Germinal center (tissue), 1 donor: Measurements from ENCODE around the gene MDN1.
"Not testable (repeated sequence)": the region's sequence is repeated elsewhere in the genome, so short reads cannot be mapped to it uniquely, and the experiment has no call there.

Experiments
- DNase-seq: peaks from one replicate; pipeline ENCODE4 v3.0.0; 2012; ENCODE audit warnings: mixed read lengths, low spot score

Gene MDN1

DNA sequence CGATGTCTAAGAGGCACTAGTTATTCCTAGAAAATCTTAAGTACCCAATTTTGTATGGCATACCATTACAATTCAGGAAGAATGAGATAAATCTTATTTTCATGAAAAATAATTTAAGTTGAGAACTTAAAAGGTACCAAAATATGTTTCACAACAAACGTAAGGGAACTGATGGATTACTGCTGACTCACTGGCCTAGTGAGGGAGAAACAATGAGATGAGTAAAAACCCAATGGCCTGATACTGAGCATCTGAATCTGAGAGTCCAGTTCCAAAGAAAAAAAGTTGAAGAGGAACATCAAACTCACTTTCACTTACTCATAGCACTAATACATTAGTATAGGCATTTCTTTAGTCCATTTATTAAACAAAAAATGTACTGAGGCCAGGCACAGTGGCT is 56.0 kb downstream of the MDN1 start:
- no peak for DNase-seq

DNA sequence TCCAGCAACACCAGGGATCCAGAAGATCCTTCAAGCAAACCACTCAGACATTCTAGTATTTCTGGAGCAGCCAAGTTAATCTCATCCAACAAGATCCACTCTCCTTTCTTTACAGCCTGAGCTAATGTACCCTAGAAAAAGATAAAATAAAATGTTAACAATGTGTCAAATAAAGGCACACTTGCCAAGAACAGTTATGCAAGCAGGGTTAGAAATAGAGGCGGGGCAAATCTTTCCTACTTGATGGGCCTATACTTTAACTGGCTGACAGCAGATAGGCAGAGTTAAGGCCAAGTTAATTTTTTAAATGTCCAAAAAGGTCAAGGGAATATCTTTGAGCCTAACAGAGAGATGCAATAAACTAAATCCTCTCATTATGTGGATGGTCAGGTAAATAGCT is 60.8 kb downstream of the MDN1 start:
- no peak for DNase-seq

DNA sequence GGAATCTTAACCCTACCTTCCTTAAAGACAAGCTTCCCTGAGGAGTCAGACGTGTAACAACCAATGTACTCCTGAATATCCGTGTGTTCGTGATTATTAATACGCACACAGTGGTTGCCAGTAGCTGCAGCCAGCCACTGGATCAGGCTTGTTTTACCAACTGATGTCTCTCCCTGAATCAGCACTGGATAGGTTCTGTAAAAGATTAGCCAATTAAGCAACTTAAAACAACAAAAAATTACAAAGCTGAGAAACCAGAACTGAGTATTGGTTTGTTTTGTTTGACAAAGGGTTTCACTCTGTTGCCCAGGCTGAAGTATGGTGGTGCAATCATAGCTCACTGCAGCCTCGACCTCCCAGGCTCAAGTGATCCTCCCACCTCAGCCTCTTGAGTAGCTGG is 69.3 kb downstream of the MDN1 start:
- no peak for DNase-seq

DNA sequence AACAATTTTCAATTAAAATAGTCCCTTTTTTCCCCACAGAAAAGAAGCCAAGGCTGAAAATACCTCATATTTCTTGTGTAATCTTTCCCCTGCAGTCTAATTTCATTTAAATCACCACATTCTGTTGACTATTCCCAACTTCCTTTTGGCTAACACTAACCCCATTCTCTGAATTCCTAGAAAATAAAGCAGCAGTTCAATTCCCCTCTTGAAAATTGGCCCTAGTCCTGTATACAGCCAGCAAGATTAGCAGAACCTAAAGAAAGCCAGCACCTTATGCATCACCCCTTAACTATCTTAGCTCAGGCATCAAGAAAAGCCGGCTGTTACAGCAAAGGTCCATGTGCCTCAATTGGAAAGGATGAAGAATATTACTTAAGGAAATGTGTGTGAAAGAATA is 69.7 kb downstream of the MDN1 start:
- DNase-seq, result no peak

DNA sequence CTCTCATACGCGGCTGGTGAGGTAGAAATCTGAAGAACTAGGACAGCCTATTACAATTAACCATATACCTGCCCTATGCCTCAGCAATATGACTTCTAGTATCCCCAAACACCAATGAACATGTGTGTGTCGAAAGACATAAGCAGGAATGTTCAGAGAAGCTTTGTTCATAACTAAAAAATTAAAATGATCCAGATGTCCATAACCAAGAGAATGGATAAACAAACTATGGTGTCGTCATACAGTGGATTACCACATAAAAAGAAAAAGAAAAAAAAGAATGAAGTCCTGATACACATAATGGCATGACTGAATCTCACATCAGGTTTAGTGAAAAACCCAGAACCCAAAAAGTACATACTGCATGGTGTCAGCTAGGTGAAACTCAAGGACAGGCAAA is 73.9 kb downstream of the MDN1 start:
- no peak for DNase-seq

DNA sequence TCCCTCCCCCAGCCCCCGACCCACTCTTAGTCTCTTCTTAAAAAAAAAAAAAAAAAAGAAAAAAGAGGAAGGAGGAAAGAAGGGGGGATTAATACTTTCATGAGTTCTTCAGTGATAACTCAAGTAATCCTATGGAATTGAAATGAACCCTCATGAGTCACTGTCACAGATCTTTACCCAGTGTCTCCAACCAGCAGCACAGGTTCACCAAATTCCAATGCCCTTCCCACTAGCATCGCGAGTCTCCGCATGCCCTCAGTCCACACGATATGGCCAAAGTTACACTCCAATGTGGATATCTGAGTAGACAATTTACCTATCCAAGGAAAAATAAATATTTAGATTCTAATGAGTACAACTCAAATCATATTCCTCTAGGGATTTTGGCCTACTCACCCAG is 74.5 kb downstream of the MDN1 start:
- no peak for DNase-seq

DNA sequence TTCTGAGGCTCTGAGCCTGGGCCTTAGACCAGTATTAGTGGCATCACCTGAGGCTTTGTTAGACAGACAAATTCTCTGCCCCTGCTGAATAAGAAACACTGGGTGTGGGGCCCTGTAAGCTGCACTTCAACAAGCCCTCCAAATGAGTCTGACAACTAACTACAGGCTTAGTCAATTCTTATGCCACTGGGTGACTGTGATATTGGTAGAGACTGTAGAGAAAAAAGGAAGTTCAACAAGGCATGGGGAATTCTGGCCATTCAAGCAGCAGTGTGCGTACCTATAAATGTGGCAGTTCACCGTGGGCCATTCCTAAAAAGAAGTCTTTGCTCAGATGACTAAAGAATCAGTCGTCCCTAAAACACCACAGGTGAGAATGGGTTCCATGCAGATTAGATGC is 82.7 kb downstream of the MDN1 start:
- no peak for DNase-seq

DNA sequence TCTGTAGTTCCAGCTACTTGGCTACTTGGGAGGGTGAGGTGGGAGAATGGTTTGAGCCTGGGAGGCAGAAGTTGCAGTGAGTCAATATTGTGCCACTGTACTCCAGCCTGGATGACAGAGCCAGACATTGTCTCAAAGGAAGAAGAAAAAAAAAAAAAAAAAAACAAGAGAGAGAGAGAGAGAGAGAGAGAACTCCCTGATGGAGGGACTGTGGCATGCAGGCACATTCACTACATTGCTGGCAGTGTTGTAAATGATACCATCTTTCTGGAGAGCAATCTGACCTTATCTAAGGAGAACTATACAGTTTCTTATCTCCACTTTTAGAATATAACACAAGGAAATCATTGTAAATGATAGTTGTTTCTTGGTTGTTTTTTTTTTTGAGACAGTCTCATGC is 85.1 kb downstream of the MDN1 start:
- no peak for DNase-seq

DNA sequence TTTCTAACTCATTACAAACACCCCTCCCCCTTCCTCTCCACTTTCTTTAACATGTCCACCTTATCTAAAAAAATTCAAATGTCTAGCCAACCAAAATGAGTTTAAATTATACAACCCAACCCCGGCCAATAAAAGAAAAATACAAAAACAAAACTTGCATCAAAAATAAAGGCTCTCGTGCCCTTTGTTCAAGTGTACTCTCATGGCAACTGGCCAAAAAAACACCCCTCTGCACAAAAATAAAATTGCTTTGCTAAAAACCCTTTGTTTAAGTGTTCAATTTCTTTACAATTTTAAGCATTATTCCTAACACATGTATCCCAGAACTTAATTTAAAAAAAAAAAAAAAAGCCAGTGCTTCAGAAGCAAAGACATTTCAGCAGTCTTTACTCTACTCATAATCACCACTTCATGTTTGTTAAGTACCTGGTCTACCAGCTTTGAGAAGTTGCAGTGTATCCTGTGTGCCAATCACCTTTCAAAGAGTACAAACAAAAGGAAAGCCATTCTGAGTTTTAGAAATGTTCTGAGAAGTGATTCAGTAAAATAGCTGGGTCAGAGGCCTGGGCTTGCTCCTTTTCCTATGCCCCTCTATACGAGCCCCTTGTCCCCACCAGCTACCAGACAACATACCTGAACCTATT is 87.5 kb downstream of the MDN1 start:
- DNase-seq, result no peak

DNA sequence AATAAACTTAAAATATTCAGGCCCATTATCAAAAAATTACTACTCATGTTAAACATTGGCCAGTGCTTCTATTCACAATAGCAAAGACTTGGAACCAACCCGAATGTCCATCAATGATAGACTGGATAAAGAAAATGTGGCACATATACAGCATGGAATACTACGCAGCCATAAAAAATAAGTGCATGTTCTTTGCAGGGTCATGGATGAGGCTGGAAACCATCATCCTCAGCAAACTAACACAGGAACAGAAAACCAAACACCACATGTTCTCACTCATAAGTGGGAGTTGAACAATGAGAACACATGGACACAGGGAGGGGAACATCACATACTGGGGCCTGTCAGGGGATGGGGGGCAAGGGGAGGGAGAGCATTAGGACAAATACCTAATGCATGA is 88.3 kb downstream of the MDN1 start:
- DNase-seq, result not testable (repeated sequence)

DNA sequence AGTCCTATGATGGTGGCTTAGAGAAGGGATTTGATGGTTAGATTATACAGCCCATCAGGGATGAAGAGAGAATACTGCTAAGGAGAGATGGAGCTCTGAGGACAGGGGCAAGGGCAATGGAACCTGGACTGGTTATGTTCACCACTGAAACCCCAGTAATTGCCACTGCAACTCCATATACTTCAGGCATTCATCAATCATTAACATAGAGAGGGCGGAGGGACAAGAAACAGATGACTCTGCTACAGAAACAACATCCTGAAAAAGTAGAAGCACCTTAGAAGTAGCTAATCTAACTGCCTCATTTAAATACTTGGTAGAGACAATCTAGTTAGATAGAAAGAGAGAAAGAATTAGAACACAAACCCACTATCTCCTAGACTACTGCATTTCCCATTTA is 89.8 kb downstream of the MDN1 start:
- DNase-seq, result no peak

DNA sequence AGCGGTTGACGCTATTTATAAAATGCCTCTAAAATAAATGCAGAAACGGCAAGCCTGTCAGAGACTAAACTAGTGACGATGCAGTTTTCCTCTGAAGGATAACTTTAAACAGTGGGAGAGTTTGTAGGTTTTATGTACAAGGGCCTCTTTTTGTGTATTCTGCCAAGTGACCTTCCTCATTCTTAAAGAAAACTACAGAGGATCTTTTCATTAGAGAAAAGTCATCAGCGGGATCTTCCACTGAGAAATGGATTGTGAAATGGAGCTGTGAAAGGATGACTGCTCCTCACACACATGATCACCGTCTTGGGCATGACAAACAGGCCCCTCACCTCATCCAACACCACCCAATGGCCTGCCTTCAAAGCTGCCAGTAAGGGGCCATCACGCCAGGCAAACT is 92.1 kb downstream of the MDN1 start:
- DNase-seq, result no peak

DNA sequence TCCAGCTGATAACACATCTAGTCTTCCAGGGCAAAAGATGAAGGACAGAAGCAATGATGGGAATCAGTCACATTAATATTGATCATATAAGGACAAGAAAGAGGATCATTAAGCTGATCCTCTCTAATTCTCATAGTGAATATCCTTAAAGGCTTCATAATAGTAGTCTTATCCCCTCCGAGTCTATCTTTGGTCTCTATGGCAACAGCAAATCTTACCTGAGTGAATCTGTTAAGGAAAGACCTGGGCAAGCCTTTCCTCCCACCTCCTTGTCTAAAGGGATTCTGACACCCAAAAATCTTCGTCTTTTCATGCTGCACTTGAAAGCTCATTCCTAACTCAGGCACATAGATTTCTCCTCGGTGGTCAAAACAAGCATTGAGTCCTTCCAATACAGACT is 94.6 kb downstream of the MDN1 start:
- no peak for DNase-seq

DNA sequence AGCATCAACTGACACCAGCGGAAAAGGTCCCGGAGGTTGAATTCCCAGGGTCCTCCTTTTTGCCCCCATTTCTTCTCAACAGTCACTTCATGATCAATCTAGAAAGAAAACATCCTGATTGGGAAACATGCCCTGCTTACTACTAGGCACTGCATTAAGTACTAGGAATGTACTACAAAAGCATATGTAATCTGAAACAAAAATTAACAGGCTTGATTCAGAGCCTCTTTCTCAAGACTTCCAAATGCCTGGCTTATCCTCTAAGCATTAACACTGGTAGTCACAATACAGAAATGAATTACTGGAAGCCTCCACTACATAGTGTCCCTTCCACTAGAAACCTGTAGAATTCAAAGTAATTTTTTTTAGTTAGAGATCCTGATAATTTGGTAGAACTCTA is 96.5 kb downstream of the MDN1 start:
- DNase-seq, result no peak

DNA sequence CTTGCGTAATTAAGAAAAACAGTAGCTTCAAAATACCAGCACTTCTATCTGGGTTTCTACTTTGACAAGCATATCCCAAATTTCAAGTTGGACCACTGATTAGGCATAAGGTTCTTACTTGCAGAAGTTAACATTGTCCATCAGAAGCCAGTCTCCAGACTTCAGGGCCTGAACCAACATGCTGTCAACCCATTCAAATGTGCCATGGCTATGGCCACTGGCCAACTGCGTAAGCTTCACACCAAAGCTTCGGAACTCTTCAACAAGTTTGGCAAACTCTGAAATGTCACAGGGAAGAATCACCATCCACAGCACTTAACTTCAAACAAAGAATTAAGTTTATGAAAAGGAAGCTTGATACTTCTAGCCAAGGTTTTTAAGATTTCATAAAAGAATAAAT is 103.1 kb downstream of the MDN1 start:
- DNase-seq, result no peak

DNA sequence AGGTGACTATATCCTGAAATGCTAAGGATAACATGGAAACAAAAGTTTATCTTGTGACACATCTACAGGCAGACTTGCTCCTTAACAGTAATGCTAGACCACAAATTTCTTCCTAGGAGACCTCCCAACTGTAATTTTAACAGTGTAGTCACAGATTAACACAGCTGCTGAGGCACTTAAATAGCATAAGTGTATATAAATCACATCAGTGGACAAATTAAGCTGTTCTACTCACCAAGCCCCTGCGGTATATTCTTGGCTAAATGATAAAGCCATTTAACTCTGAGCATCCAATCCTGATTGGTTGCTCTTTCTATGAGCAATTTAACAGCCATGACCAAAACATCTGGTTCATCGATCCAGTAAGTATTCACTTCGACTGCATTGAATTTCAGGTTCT is 107.8 kb downstream of the MDN1 start:
- no peak for DNase-seq

DNA sequence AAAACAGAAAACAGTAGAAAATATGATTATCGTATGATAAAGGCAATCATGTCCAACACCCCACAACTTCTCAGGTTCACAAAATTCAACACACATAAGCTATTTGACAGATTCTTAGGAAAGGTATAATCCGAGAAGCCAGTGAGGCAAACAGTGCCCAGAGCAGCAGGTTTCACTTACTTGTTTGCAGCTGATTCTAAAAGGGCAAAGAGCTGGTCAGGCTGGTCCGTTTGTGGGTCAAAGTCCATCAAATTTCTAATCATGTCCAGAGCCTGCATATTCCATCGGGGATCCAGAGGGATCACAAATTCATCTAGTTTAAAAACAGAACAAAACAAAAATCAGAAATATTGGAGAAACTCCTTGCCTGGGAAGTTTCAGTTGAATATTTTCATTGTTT is 111.3 kb downstream of the MDN1 start:
- no peak for DNase-seq

DNA sequence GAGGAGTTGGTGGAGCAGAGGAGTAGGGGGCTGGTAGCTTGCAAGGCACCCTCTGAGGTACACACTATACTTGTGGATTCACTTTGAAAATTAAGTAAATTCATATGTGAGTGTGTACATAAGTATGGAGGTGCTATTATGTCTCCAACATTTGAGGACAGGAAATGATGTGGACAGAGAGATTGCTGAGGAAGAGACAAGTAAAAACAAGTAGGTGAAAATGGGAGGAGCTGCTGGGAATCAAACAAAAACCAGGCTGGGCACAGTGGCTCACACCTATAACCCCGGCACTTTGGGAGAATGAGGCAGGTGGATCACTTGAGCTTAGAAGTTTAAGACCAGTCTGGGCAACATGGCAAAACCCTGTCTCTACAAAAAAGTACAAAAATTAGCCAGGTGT is 111.8 kb downstream of the MDN1 start:
- DNase-seq, result no peak

DNA sequence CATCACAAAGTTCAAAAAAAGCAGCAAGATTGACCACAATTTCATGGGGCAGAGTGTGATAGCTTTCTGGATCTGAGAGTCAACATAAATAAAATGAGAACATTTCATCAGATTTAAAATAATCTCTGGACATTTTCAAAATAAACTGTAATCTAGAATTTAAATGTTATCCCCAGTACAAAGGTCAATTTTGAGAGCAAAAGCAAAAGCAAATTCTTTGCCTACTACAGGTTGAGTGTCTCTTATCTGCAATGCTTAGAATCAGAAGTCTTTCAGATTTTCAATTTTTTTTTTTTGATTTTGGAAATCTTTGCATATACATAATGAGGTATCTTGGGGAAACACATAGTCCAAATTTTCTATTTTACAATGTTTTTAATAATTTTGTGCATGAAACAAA is 113.5 kb downstream of the MDN1 start:
- DNase-seq, result no peak

DNA sequence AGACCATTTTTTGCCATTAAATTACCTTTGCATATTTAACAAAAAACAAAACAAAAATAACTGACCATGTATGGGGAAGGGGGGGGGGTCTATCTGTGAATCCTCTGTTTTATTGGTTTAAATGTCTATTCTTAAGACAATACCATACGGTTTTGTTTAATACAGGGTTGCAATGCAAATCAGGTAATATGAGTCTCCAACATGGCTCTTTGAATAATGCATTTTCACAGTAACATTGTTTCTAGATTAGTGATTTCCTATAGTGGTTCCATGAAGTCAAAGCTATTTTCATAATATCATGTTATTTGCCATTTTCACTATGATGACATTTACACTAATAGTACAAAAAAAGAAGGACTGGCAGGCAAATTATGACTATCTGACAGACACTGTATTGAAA is 116.3 kb downstream of the MDN1 start:
- DNase-seq, result no peak

DNA sequence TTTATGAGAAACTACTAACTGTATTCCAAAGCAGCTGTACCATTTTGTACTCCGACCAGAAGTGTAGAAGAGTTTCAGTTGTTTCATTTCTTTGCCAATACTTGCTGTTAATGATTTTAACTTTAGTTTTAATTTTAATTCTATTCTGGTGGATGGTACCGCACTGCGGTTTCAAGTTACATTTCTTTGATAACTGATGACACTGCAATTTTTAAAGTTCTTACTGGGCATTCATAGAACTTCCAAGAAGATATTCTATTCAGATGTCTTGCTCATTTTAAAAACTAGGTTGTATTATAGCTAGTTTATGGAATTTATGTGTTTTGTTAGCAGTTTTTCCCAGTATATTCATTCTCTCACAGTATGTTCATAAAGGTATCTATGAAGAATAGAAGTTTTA is 117.2 kb downstream of the MDN1 start:
- DNase-seq, result no peak

DNA sequence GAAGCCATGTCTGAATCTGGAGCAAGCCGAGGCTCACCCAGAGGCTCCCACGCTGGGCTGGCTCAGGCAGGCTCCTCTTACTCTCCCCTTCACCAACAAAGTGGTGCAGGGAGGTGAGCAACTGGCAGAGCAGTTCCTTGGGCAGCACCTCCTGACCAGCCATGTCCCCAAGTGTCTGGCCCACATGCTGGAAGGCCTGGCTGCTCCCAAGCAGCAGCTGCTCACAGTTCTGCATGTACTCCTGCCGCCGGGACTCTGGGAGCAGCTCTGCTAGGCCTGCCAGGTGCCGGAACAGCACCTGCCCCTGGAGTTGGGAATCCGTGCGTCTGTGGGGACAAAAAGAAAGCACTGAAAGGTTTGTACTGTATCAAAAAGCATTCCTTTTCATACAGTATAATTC is 123.9 kb downstream of the MDN1 start:
- no peak for DNase-seq

DNA sequence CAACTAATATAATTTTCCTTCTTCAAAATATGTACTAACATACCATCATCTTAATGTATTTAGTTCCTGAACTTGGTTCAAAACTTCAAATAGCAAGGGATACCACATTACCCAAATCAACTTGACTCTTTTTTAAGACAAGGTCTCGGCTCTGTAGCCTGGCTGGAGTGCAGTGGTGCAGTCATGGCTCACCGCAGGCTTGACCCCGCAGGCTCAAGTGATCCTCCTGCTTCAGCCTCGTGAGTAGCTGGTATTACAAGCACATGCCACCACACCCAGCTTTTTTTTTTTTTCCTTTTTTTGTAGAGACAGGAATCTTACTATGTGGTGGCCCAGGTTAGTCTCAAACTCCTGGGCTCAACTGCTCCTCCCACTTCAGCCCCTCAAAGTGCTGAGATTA is 125.2 kb downstream of the MDN1 start:
- DNase-seq, result no peak

DNA sequence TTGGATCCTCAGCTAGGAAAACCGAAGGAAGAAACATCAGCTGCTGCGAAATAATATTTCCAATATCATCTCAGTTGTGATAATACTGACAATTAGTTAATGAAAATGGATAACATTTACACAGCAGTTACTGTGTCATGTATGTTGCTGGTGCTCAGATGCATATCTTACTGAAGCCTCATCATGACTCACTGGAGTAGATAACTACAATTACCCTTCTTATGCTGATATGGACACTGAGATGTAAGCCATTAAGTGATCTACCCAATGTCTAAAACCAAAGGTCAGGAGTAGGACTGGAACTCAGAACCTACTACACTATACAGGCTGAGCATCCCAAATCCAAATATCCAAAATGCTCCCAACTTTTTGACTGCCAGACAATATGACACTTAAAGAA is 126.4 kb downstream of the MDN1 start:
- DNase-seq, result no peak

DNA sequence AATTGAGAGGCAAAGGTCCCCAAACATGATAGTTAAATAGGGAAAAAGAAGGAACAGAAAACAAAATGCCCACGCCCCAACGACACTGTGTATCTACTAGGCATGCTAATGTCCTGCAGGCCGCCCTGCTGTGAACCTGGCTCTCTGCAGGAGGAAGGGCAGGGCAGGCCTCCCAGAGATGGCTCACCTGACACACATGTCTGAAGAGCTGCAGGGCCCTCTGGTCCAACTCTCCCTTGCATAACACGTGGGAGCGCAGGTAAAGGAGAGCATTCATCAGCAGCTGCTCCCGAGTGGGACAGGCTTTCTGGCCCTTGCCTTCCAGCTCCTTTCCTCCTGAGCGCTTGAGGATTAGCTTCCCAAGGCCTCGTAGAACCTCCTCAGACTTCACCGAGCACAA is 127.3 kb downstream of the MDN1 start:
- no peak for DNase-seq
